Endothelial cell (in vitro differentiated cells): ENCODE results near the gene SYNPO2. TPM values are rescaled to one million over a fixed set of nuclear protein-coding genes. Genes with fewer than 3 reads are reported as not detected.

Experiments used
- DNase-seq: peaks from one replicate; pipeline ENCODE4 v3.0.0; 2021; ENCODE audit warnings: low spot score
- H3K27ac Mint-ChIP-seq: one replicate; pipeline ENCODE4 v1.8.0; 2021; ENCODE audit warnings: mixed read lengths, inconsistent platforms; ENCODE audit not compliant: unreplicated experiment
- H3K27me3 Mint-ChIP-seq: one replicate; pipeline ENCODE4 v1.8.0; 2021; ENCODE audit warnings: mild to moderate bottlenecking, moderate library complexity, mixed read lengths, inconsistent platforms; ENCODE audit not compliant: unreplicated experiment
- H3K36me3 Mint-ChIP-seq: one replicate; pipeline ENCODE4 v1.8.0; 2021; ENCODE audit warnings: mild to moderate bottlenecking, low read depth, mixed read lengths, inconsistent platforms; ENCODE audit not compliant: unreplicated experiment
- H3K4me1 Mint-ChIP-seq: one replicate; pipeline ENCODE4 v1.8.0; 2021; ENCODE audit warnings: mild to moderate bottlenecking, mixed read lengths, inconsistent platforms; ENCODE audit not compliant: unreplicated experiment
- H3K4me3 Mint-ChIP-seq: one replicate; pipeline ENCODE4 v1.8.0; 2021; ENCODE audit warnings: mild to moderate bottlenecking, mixed read lengths, inconsistent platforms; ENCODE audit not compliant: unreplicated experiment
- H3K9me3 Mint-ChIP-seq: one replicate; pipeline ENCODE4 v1.8.0; 2021; ENCODE audit warnings: mixed read lengths, inconsistent platforms; ENCODE audit not compliant: unreplicated experiment
- total RNA-seq: library from RNA; stranded (reverse); fragmentation: NEBNext Ultra II Directional; extraction: Animal tissue kit (Norgen Biotek cat#: 25700); gene quantifications from one replicate; pipeline ENCODE4 v1.2.1, GENCODE V29; 2021; ENCODE audit not compliant: unreplicated experiment
- TF ChIP-seq, protein P1 (sequence below): fragments of 200-600 bp; sonication (generic); IDR thresholded peaks from one replicate; pipeline ENCODE4 v1.5.0; 2021; ENCODE audit warnings: antibody characterized with exemption; ENCODE audit not compliant: unreplicated experiment

Gene SYNPO2
- total RNA-seq, 1 donor from 2014 or later: 1.1 TPM

DNA sequence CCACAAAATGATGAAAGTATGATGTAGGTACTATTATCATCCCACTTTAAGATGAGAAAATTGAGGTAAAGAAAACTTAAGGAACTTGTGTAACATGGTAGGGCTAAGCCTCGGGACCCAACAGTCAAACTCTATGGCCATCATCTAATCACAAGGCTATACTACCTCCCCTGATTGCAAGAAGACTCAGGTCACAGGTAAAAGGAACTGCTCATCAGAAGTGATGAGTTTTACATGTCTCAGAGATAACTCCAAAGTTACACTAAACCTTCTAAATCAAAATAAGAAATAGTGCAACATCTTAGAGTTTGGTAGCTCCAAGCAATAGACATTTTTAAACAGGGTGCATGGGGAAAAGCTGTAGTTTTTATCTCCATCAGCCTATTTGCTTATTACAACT, 150.5 kb downstream of the SYNPO2 start:
- Mint-ChIP-seq H3K36me3 (no peaks in the 10 kb centered on the region), H3K27me3 (no peaks in the 10 kb centered on the region), H3K9me3 (no peaks in the 10 kb centered on the region)

DNA sequence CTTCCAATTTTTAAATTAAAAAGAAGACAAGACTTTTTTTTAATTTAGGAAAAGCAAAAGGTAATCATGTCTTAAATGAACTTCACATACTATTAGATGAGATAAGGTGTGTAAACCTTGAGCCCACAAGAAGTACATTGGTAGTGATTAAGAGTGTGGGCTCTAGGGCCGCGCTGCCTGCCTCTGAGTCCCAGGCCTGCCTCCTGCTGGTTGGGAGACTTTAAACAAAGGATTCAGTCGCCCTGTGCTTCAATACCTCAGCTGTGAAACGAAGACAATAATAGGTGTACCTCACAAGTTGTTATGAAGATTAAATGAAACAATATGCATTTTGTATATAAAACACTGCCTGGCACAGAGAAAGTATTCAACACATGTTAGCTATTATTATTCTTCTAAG, 151.1 kb downstream of the SYNPO2 start:
- H3K4me3 Mint-ChIP-seq: no peak overlapping the region
- H3K4me1 Mint-ChIP-seq: peaks cover 9% of the 10 kb centered on the region
- H3K27ac Mint-ChIP-seq: no peak overlapping the region
- peak; percentile 45 for DNase-seq
- no peaks in the 10 kb centered on the region for H3K27me3 Mint-ChIP-seq
- TF ChIP-seq, protein P1, sequence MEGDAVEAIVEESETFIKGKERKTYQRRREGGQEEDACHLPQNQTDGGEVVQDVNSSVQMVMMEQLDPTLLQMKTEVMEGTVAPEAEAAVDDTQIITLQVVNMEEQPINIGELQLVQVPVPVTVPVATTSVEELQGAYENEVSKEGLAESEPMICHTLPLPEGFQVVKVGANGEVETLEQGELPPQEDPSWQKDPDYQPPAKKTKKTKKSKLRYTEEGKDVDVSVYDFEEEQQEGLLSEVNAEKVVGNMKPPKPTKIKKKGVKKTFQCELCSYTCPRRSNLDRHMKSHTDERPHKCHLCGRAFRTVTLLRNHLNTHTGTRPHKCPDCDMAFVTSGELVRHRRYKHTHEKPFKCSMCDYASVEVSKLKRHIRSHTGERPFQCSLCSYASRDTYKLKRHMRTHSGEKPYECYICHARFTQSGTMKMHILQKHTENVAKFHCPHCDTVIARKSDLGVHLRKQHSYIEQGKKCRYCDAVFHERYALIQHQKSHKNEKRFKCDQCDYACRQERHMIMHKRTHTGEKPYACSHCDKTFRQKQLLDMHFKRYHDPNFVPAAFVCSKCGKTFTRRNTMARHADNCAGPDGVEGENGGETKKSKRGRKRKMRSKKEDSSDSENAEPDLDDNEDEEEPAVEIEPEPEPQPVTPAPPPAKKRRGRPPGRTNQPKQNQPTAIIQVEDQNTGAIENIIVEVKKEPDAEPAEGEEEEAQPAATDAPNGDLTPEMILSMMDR: no peak
- no peaks in the 10 kb centered on the region for H3K36me3 Mint-ChIP-seq
- no peaks in the 10 kb centered on the region for H3K9me3 Mint-ChIP-seq

More for the DNA sequence above, 150.5 kb downstream of the SYNPO2 start:
- TF ChIP-seq, protein P1: no peak
- Mint-ChIP-seq H3K4me1 (peaks cover 14% of the 10 kb centered on the region), H3K4me3 (no peak overlapping the region), H3K27ac (no peak overlapping the region)
- DNase-seq: no peak

DNA sequence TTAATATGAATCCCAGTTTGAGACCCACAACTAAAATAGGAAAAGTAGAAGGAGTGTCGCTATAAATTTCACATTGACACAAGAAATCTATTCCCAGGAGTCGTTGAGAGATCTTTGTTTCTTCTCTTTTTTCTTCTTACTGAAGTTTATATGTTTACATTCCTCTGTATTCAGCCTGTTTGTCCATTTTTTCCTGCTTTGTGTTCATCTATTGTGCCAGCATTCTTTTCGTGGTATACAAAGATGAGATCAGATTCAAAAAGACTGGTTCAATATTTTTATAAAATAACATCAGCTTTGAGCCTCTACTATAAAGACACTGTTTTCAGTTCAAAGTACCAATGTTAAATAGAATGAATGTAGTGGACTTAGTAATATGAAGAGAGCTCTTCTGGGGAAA, 151.6 kb downstream of the SYNPO2 start:
- H3K36me3 Mint-ChIP-seq: no peaks in the 10 kb centered on the region
- no peak overlapping the region for H3K4me3 Mint-ChIP-seq
- TF ChIP-seq, protein P1: no peak
- no peak overlapping the region for H3K27ac Mint-ChIP-seq
- peaks cover 7% of the 10 kb centered on the region for H3K4me1 Mint-ChIP-seq
- H3K27me3 Mint-ChIP-seq: no peaks in the 10 kb centered on the region
- no peaks in the 10 kb centered on the region for H3K9me3 Mint-ChIP-seq
- no peak for DNase-seq

DNA sequence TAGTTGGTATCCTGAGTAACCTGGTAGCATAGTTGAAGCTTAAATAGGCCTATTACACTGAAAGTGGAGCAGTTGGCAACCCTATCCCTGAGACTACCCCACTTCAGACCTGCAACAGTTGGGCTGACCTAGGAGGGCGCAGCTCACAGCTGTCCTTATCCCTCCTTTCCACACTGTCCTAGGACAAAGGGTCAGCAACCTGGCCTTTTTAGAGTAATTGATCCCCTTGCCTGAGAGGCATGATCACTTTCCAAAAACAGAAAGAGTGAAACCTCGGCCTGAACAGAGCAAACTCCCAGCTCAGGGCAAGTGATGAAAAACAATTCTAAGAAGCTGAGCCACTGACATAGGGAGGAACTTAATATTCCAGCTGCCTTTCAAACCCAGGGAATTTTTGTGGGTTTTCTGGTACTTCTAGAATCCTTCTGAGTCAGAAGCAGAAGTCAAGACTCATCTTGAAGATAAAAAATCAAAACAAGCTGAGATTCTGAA, 152.1 kb downstream of the SYNPO2 start:
- Mint-ChIP-seq H3K36me3 (no peaks in the 10 kb centered on the region), H3K4me3 (no peak overlapping the region), H3K27ac (no peak overlapping the region), H3K4me1 (peaks cover 7% of the 10 kb centered on the region), H3K27me3 (no peaks in the 10 kb centered on the region), H3K9me3 (no peaks in the 10 kb centered on the region)
- TF ChIP-seq, protein P1: no peak
- no peak for DNase-seq

DNA sequence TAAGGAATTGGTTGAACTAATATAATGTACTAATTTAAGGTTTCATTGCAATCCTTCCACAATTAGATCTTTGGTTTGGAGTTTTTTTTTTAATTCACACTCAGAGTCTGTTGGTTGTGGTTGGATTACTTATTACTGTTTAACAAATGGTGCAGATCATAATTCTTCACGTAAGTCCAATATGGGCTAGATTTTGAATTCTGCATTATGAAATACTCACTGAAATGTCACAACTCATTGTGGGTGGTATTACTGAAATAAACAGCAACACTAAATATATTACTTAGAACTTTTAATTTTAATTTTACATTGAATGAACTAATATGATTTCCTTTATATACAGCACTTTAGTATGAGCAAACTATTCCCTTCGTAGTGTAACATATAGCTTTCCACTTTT, 152.7 kb downstream of the SYNPO2 start:
- H3K27ac Mint-ChIP-seq: no peak overlapping the region
- TF ChIP-seq, protein P1: no peak
- H3K4me3 Mint-ChIP-seq: no peak overlapping the region
- peaks cover 7% of the 10 kb centered on the region for H3K4me1 Mint-ChIP-seq
- H3K27me3 Mint-ChIP-seq: no peaks in the 10 kb centered on the region
- no peak for DNase-seq
- no peaks in the 10 kb centered on the region for H3K9me3 Mint-ChIP-seq
- H3K36me3 Mint-ChIP-seq: no peaks in the 10 kb centered on the region
